ENCODE data around the gene DSCAM. TPM values are rescaled to one million over a fixed set of nuclear protein-coding genes. Genes with fewer than 3 reads are reported as not detected.

The DSCAM gene
- total RNA-seq, 1 experiment from 2014 or later, result 0.33 TPM

GRCh38 chr21:40606341-40606740 lies 240.6 kb downstream of the DSCAM start:
- Mint-ChIP-seq H3K27me3 (ENCODE audit: insufficient read depth, unreplicated experiment) (no peaks in the 10 kb centered on the region), H3K27ac (ENCODE audit: low read depth, unreplicated experiment) (no peak overlapping the region), H3K4me3 (ENCODE audit: unreplicated experiment) (no peak overlapping the region), H3K9me3 (ENCODE audit: unreplicated experiment) (peaks cover 27% of the 10 kb centered on the region), H3K4me1 (ENCODE audit: insufficient read depth, unreplicated experiment) (no peaks in the 10 kb centered on the region), H3K36me3 (ENCODE audit: insufficient read depth, unreplicated experiment) (no peaks in the 10 kb centered on the region)
- TF ChIP-seq CTCF (IDR thresholded peaks at IDR 0.05; ENCODE audit: unreplicated experiment), result no peak
- ChIA-PET CTCF (interaction anchor here (1.6 kb wide), 1 partner anchor 527 kb away, joined by 3 read pairs; no protein-coding TSS in a partner anchor), POLR2A (no interaction called here)
- no TSS peak for BruUV-seq (replicated peaks)
- DNase-seq (ENCODE audit: unreplicated experiment), result no peak
- intact Hi-C loops (cut with micrococcal nuclease), result no loop called here

- no peaks in the 10 kb centered on the region for H3K4me1 Mint-ChIP-seq (ENCODE audit: insufficient read depth, unreplicated experiment)
- no peak for TF ChIP-seq CTCF (IDR thresholded peaks at IDR 0.05; ENCODE audit: unreplicated experiment)
- BruUV-seq (replicated peaks), result no TSS peak
- no peaks in the 10 kb centered on the region for H3K27me3 Mint-ChIP-seq (ENCODE audit: insufficient read depth, unreplicated experiment)
- POLR2A ChIA-PET, result no interaction called here
- no peak for DNase-seq (ENCODE audit: unreplicated experiment)
- no peaks in the 10 kb centered on the region for H3K36me3 Mint-ChIP-seq (ENCODE audit: insufficient read depth, unreplicated experiment)
- H3K27ac Mint-ChIP-seq (ENCODE audit: low read depth, unreplicated experiment), result no peak overlapping the region
- no peak overlapping the region for H3K4me3 Mint-ChIP-seq (ENCODE audit: unreplicated experiment)
- peaks cover 27% of the 10 kb centered on the region for H3K9me3 Mint-ChIP-seq (ENCODE audit: unreplicated experiment)
- CTCF ChIA-PET, result interaction anchor here (0.6 to 1.0 kb wide), 4 partner anchors 14 to 707 kb away, joined by 3 to 9 read pairs (median 5); no protein-coding TSS in a partner anchor
- intact Hi-C loops (cut with micrococcal nuclease), result no loop called here
Observed at GRCh38 chr21:40605094-40605493, 241.9 kb downstream of the DSCAM start.

GRCh38 chr21:40603774-40604173 lies 243.2 kb downstream of the DSCAM start:
- POLR2A ChIA-PET, result no interaction called here

GRCh38 chr21:40602080-40602479 lies 244.9 kb downstream of the DSCAM start:
- Mint-ChIP-seq H3K36me3 (ENCODE audit: insufficient read depth, unreplicated experiment) (no peaks in the 10 kb centered on the region), H3K9me3 (ENCODE audit: unreplicated experiment) (peaks cover 30% of the 10 kb centered on the region), H3K4me1 (ENCODE audit: insufficient read depth, unreplicated experiment) (no peaks in the 10 kb centered on the region), H3K27ac (ENCODE audit: low read depth, unreplicated experiment) (no peak overlapping the region), H3K4me3 (ENCODE audit: unreplicated experiment) (no peak overlapping the region), H3K27me3 (ENCODE audit: insufficient read depth, unreplicated experiment) (no peaks in the 10 kb centered on the region)
- CTCF ChIA-PET, result interaction anchor here (0.6 kb wide), 1 partner anchor 71 kb away, joined by 3 read pairs; no protein-coding TSS in a partner anchor
- TF ChIP-seq CTCF (IDR thresholded peaks at IDR 0.05; ENCODE audit: unreplicated experiment), result no peak
- DNase-seq (ENCODE audit: unreplicated experiment), result no peak
- BruUV-seq (replicated peaks), result no TSS peak
- POLR2A ChIA-PET, result no interaction called here
- intact Hi-C loops (cut with micrococcal nuclease), result no loop called here

More at GRCh38 chr21:40603774-40604173, 243.2 kb downstream of the DSCAM start:
- TF ChIP-seq CTCF (IDR thresholded peaks at IDR 0.05; ENCODE audit: unreplicated experiment), result no peak
- no peaks in the 10 kb centered on the region for H3K4me1 Mint-ChIP-seq (ENCODE audit: insufficient read depth, unreplicated experiment)
- no peak for DNase-seq (ENCODE audit: unreplicated experiment)
- H3K9me3 Mint-ChIP-seq (ENCODE audit: unreplicated experiment), result peaks cover 39% of the 10 kb centered on the region
- no TSS peak for BruUV-seq (replicated peaks)
- no peaks in the 10 kb centered on the region for H3K36me3 Mint-ChIP-seq (ENCODE audit: insufficient read depth, unreplicated experiment)
- no peak overlapping the region for H3K4me3 Mint-ChIP-seq (ENCODE audit: unreplicated experiment)
- H3K27ac Mint-ChIP-seq (ENCODE audit: low read depth, unreplicated experiment), result no peak overlapping the region
- H3K27me3 Mint-ChIP-seq (ENCODE audit: insufficient read depth, unreplicated experiment), result no peaks in the 10 kb centered on the region
- CTCF ChIA-PET, result interaction anchor here (1.0 kb wide), 1 partner anchor 54 kb away, joined by 3 read pairs; no protein-coding TSS in a partner anchor
- intact Hi-C loops (cut with micrococcal nuclease), result no loop called here

Data from MCF 10A (cell line).